ENCODE measurements around the gene KNL1. TPM values are rescaled to one million over a fixed set of nuclear protein-coding genes. Genes with fewer than 3 reads are reported as not detected.

The KNL1 gene
- total and polyA plus RNA-seq, 2 of the 8 experiments (the other 6 are each of a cell fraction or from before 2014, with no cell fraction given): 4.4 to 22.5 TPM

DNA sequence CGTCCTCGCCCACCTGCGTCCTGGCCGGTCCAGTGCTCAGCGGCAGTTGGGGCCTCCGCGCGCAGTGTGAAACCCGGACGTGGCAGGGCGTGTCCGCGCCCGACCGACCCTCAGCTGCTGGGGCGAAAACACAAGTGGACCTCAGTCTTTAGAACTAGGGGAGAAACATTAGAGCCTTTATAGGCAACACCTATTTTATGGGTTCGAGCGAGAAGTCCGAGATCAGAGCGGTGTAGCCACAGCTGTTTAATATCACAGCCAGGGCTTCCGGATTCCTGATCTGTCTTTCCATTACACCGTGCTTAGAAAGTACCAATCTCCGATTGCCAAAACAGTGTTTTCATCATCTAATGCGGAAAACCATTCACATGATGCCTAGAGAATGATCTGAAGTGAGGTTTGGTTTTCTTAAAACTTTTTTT, 101.4 kb downstream of the KNL1 start:
- peak overlapping the region; percentile 27 for H2AFZ ChIP-seq (ENCODE audit: low read length)
- POLR2A ChIA-PET (ENCODE audit: partially characterized antibody): interaction anchor here (0.7 to 2.0 kb wide), 22 partner anchors 11 to 259 kb away, joined by 3 to 9 read pairs (median 3); partner anchors contain the start of genes DNAJC17, GCHFR, KNL1 and RPUSD2
- no peak overlapping the region for H2BK20ac ChIP-seq (ENCODE audit: low read length)
- no peaks in the 10 kb centered on the region for H3K27me3 ChIP-seq (replicated peaks in 1 of 4; ENCODE audit: control insufficient read depth in 3 of 4, extremely low read depth in 1 of 4, insufficient read depth in 3 of 4, low read length in 3 of 4)
- H4K91ac ChIP-seq (replicated peaks; ENCODE audit: insufficient read length, low read length): peak overlapping the region; percentile 72
- DNase-seq (ENCODE audit: low read depth in 1 of 2, low spot score in 2 of 2): no peak
- H2BK5ac ChIP-seq (ENCODE audit: low read depth, low read length): peak overlapping the region; percentile 91; the same call in 1 of the 2 replicates
- H3K18ac ChIP-seq (ENCODE audit: extremely low read depth, low read length): peak overlapping the region; percentile 87; the same call in 1 of the 2 replicates
- H3K4me1 ChIP-seq (replicated peaks in 1 of 4; ENCODE audit: control insufficient read depth in 3 of 4, insufficient read depth in 4 of 4, low read length in 3 of 4): peaks cover 0 to 3% (median 1%) of the 10 kb centered on the region in 4 experiments; a peak in 1 of 7 replicates
- H3K56ac ChIP-seq (replicated peaks; ENCODE audit: insufficient read length, low read depth, low read length): peak overlapping the region; percentile 93
- peak overlapping the region; percentile 57 to 96 (median 86) for H3K4me3 ChIP-seq (ENCODE audit: extremely low read depth in 1 of 4, insufficient read depth in 2 of 4, low read depth in 3 of 4, low read length in 4 of 4)
- H3K9me3 ChIP-seq (ENCODE audit: insufficient read depth in 2 of 2, low read depth in 1 of 2, low read length in 1 of 2): no peaks in the 10 kb centered on the region
- peak overlapping the region; percentile 29 for H3K4ac ChIP-seq (replicated peaks; ENCODE audit: insufficient read length, low read depth, low read length)
- peaks cover 5% of the 10 kb centered on the region for H3K23me2 ChIP-seq (ENCODE audit: low read depth, low read length)
- H2AK5ac ChIP-seq (ENCODE audit: low read depth, low read length): no peak overlapping the region
- WGBS, 2 experiments (ENCODE audit: extremely low coverage in 1 of 2, insufficient coverage in 1 of 2, insufficient read length in 1 of 2, insufficient replicate concordance in 2 of 2, low coverage in 1 of 2, low lambda C conversion rate in 2 of 2, missing lambda C conversion rate in 1 of 2): 4% methylated on average over 21 of the region's 24 CpGs; no CpG with 5 or more reads in 1 of the 2 experiments
- peak overlapping the region; percentile 96 for H3K27ac ChIP-seq (ENCODE audit: low read depth, low read length)
- H2BK15ac ChIP-seq (ENCODE audit: low read length): no peak overlapping the region; the same call in 1 of the 2 replicates
- peak overlapping the region; percentile 41 for H4K5ac ChIP-seq (ENCODE audit: insufficient read length, low read depth, low read length)
- H3K79me1 ChIP-seq (ENCODE audit: low read depth, low read length): peaks cover 4% of the 10 kb centered on the region; the same call in 1 of the 2 replicates
- no peak overlapping the region for H2BK12ac ChIP-seq (ENCODE audit: low read depth, low read length)
- H3K14ac ChIP-seq (ENCODE audit: insufficient read length): no peak overlapping the region
- H3K79me2 ChIP-seq (ENCODE audit: control insufficient read depth in 1 of 2, insufficient read depth in 2 of 2, low read length in 2 of 2): peaks cover 0 to 16% of the 10 kb centered on the region in 2 experiments; a peak in 2 of 4 replicates
- peak overlapping the region; percentile 68 to 94 for H3K4me2 ChIP-seq (ENCODE audit: insufficient read depth in 1 of 2, low read depth in 2 of 2, low read length in 2 of 2)
- CTCF ChIA-PET (ENCODE audit: partially characterized antibody): interaction anchor here (0.5 to 2.1 kb wide), 6 partner anchors 18 to 1010 kb away, joined by 3 to 7 read pairs (median 4); no protein-coding TSS in a partner anchor
- H2BK120ac ChIP-seq (replicated peaks; ENCODE audit: low read depth, low read length): no peak overlapping the region
- H4K20me1 ChIP-seq (replicated peaks in 1 of 2; ENCODE audit: control insufficient read depth in 1 of 2, insufficient read depth in 2 of 2, low read length in 2 of 2): peaks cover 2 to 4% of the 10 kb centered on the region in 2 experiments
- no peak overlapping the region for H3K23ac ChIP-seq (ENCODE audit: insufficient read length)
- H3K9ac ChIP-seq (replicated peaks in 1 of 4; ENCODE audit: extremely low read depth in 1 of 4, low read depth in 3 of 4, low read length in 3 of 4): peak overlapping the region; percentile 87 to 96 (median 96)
- no peak for FAIRE-seq
- H4K8ac ChIP-seq (ENCODE audit: extremely low read depth, insufficient read depth, low read length): peak overlapping the region; percentile 94; the same call in 1 of the 2 replicates
- peaks cover 7 to 17% (median 13%) of the 10 kb centered on the region in 4 experiments for H3K36me3 ChIP-seq (ENCODE audit: control insufficient read depth in 2 of 4, insufficient read depth in 4 of 4, low read length in 3 of 4)
- no peak for TF ChIP-seq BRCA1 (IDR thresholded peaks at IDR 0.05; ENCODE audit: low read depth, low read length)
- peak; percentile 69 for TF ChIP-seq KDM4A (IDR thresholded peaks at IDR 0.05; ENCODE audit: low read depth, low read length, severe bottlenecking)
- TF ChIP-seq ZNF274 (IDR thresholded peaks at IDR 0.05; ENCODE audit: borderline replicate concordance, extremely low read depth, low read length): no peak
- no peak for TF ChIP-seq CREB1 (IDR thresholded peaks at IDR 0.05)
- no peak for TF ChIP-seq RBBP5 (IDR thresholded peaks at IDR 0.05; ENCODE audit: borderline replicate concordance, low read depth, low read length)
- TF ChIP-seq RFX5 (IDR thresholded peaks at IDR 0.05; ENCODE audit: borderline replicate concordance, low read depth, low read length): no peak
- TF ChIP-seq CBX8 (IDR thresholded peaks at IDR 0.05; ENCODE audit: borderline replicate concordance, low read depth, low read length): no peak
- no peak for TF ChIP-seq EGR1 (IDR thresholded peaks at IDR 0.05; ENCODE audit: borderline replicate concordance, low read depth, low read length)
- no peak for TF ChIP-seq JUND (IDR thresholded peaks at IDR 0.05; ENCODE audit: low read length)
- TF ChIP-seq HDAC2 (IDR thresholded peaks at IDR 0.05; ENCODE audit: borderline replicate concordance in 1 of 2, low read depth in 2 of 2, low read length in 2 of 2): 0 out of 4 replicates have a peak, but pooled peaks of 1 of the 2 experiments have one; percentile 81
- TF ChIP-seq RAD21 (IDR thresholded peaks at IDR 0.05 in 1 of 2, conservative IDR thresholded peaks at IDR 0.05 in 1 of 2; ENCODE audit: low read depth in 2 of 2, low read length in 2 of 2): no peak
- no peak for TF ChIP-seq POU5F1 (IDR thresholded peaks at IDR 0.05; ENCODE audit: low read depth, low read length)
- peak; percentile 0 for TF ChIP-seq ASH2L (IDR thresholded peaks at IDR 0.05; ENCODE audit: low read length)

Data from H1 (cell line).